Activated CD4-positive, alpha-beta T cell treated with anti-CD3 and anti-CD28 coated beads for 36 hours (primary cell): Measurements from ENCODE around the gene GAB2. TPM values are rescaled to one million over a fixed set of nuclear protein-coding genes. Genes with fewer than 3 reads are reported as not detected.
A peak's percentile ranks its signal among the peaks of the same experiment; 100 is the strongest.
"Not testable (repeated sequence)": the region's sequence is repeated elsewhere in the genome, so short reads cannot be mapped to it uniquely, and the experiment has no call there.

Experiments used
- ATAC-seq: fragments of 200-7000 bp; cut with Tn5 transposase; one replicate; pipeline ENCODE4 v1.10.0; 2021; ENCODE audit warnings: mild to moderate bottlenecking, moderate library complexity
- CTCF ChIA-PET: fragments of 350-600 bp; sonication (Branson Sonifier 250); formaldehyde crosslinking; loops from one replicate; lab custom pipeline; 2021; ENCODE audit warnings: antibody characterized with exemption; lab: Charles Lee
- POLR2A ChIA-PET: fragments of 350-600 bp; sonication (Branson Sonifier 250); formaldehyde crosslinking; loops from one replicate; lab custom pipeline; 2021; ENCODE audit warnings: antibody characterized with exemption, inconsistent platforms; lab: Charles Lee
- DNase-seq: peaks from one replicate; pipeline ENCODE4 v3.0.0-alpha.2; 2020
- H3K27ac Mint-ChIP-seq: one replicate; pipeline ENCODE4 v1.8.0; 2021; ENCODE audit warnings: mixed read lengths
- H3K27me3 Mint-ChIP-seq: one replicate; pipeline ENCODE4 v1.8.0; 2021; ENCODE audit warnings: mixed read lengths
- H3K36me3 Mint-ChIP-seq: one replicate; pipeline ENCODE4 v1.8.0; 2021; ENCODE audit warnings: low read depth, mixed read lengths
- H3K4me1 Mint-ChIP-seq: one replicate; pipeline ENCODE4 v1.8.0; 2021; ENCODE audit warnings: mixed read lengths
- H3K4me3 Mint-ChIP-seq: one replicate; pipeline ENCODE4 v1.8.0; 2021; ENCODE audit warnings: mild to moderate bottlenecking, moderate library complexity, mixed read lengths
- H3K9me3 Mint-ChIP-seq: one replicate; pipeline ENCODE4 v1.8.0; 2021; ENCODE audit warnings: low read depth, mixed read lengths
- intact Hi-C, 2 experiments: fragments of 100-400 bp; cut with DNase I in 1 of 2; cut with micrococcal nuclease in 1 of 2; formaldehyde crosslinking; loops; one replicate each; pipeline versions ENCODE4 v1.14.2 to v1.15.1; 2022 to 2024; cut with DNase I, micrococcal nuclease
- total RNA-seq, 2 experiments: library from RNA; stranded (reverse); gene quantifications; one replicate each; pipeline ENCODE4 v1.2.3, GENCODE V29; 2021

GAB2 gene
- total RNA-seq, 2 experiments from 2014 or later, result 4.3 to 4.8 TPM

DNA sequence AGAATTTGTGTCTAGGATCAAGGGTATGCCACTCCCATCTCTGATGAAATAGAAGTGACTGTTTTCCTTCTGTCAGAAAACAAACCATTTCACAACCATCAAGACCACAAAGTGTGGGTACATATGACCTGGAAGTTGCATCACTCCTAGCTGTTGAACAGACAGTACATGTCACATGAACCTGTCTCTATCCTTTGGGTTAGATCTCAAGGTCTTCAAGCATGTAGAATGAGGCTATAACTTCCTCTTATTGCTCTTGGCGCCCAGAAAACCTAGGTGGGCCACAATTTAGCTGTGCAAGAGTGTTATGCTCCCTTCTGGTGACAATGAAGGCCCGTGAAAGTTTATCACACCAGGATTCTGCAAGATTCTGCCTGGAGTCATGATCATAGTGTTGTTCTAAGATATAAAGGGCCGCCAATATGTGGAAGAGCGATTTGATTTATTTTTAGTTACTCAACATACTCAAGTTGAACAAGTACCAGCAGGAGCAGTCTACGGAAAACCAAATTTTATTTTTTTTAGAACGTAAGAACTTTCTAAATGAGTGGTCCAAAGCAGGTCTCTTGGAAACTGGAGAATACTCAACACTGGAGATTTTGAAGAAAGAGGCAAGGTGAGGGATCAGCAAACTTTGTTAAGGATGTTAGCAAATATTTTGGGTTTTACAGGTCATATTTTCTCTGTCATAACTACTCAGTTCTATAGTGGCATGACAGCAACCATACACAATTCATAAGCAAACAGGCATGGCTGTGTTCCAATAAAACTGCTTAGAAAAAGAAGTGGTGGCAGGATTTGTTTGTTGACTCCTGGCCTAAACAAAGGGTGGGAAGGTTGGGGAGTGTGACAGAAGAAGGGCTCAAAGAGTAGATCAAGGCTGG lies 127.1 kb downstream of the GAB2 start:
- H3K9me3 Mint-ChIP-seq, result peaks cover 7% of the 10 kb centered on the region
- H3K4me3 Mint-ChIP-seq, result no peak overlapping the region
- intact Hi-C loops, result loop anchor here in 1 of 2 experiments (5.0 kb wide), 2 partner anchors 103 to 272 kb away; partner anchors contain the start of genes KCTD21 and USP35
- peak overlapping the region; percentile 85 for H3K27ac Mint-ChIP-seq
- POLR2A ChIA-PET, result no interaction called here
- CTCF ChIA-PET, result interaction anchor here (0.6 kb wide), 1 partner anchor 471 kb away, joined by 3 read pairs; no protein-coding TSS in a partner anchor
- DNase-seq (peak; percentile 43), ATAC-seq (peak; percentile 54)
- peaks cover 8% of the 10 kb centered on the region for H3K36me3 Mint-ChIP-seq
- H3K4me1 Mint-ChIP-seq, result peaks cover 33% of the 10 kb centered on the region
- no peaks in the 10 kb centered on the region for H3K27me3 Mint-ChIP-seq

GRCh38 chr11:78289552-78290292 lies 127.9 kb downstream of the GAB2 start:
- intact Hi-C loops, result loop anchor here in 1 of 2 experiments (2.0 to 5.0 kb wide), 3 partner anchors 59 to 273 kb away; partner anchors contain the start of genes KCTD21 and USP35
- peaks cover 8% of the 10 kb centered on the region for H3K36me3 Mint-ChIP-seq

GRCh38 chr11:78284260-78284659 lies 133.4 kb downstream of the GAB2 start:
- peaks cover 3% of the 10 kb centered on the region for H3K36me3 Mint-ChIP-seq
- H3K4me1 Mint-ChIP-seq, result no peaks in the 10 kb centered on the region
- DNase-seq, result no peak
- CTCF ChIA-PET, result interaction anchor here (1.2 kb wide), 1 partner anchor 9 kb away, joined by 3 read pairs; no protein-coding TSS in a partner anchor
- no peaks in the 10 kb centered on the region for H3K27me3 Mint-ChIP-seq
- H3K4me3 Mint-ChIP-seq, result no peak overlapping the region
- H3K27ac Mint-ChIP-seq, result no peak overlapping the region
- H3K9me3 Mint-ChIP-seq, result peaks cover 4% of the 10 kb centered on the region
- ATAC-seq, result no peak
- POLR2A ChIA-PET, result no interaction called here
- intact Hi-C loops, result no loop called here

More at GRCh38 chr11:78289552-78290292, 127.9 kb downstream of the GAB2 start:
- Mint-ChIP-seq H3K27me3 (no peaks in the 10 kb centered on the region), H3K27ac (peak overlapping the region; percentile 85), H3K4me3 (no peak overlapping the region), H3K9me3 (peaks cover 7% of the 10 kb centered on the region), H3K4me1 (peaks cover 33% of the 10 kb centered on the region)
- ChIA-PET POLR2A (no interaction called here), CTCF (interaction anchor here (0.5 kb wide), 1 partner anchor 357 kb away, joined by 3 read pairs; no protein-coding TSS in a partner anchor)
- no peak for DNase-seq
- ATAC-seq, result no peak

GRCh38 chr11:78282821-78283220 lies 134.8 kb downstream of the GAB2 start:
- no peak overlapping the region for H3K4me3 Mint-ChIP-seq
- POLR2A ChIA-PET, result no interaction called here
- H3K27ac Mint-ChIP-seq, result no peak overlapping the region
- peaks cover under 1% of the 10 kb centered on the region for H3K4me1 Mint-ChIP-seq
- H3K36me3 Mint-ChIP-seq, result no peaks in the 10 kb centered on the region
- no peaks in the 10 kb centered on the region for H3K27me3 Mint-ChIP-seq
- intact Hi-C loops, result no loop called here
- H3K9me3 Mint-ChIP-seq, result no peaks in the 10 kb centered on the region
- CTCF ChIA-PET, result interaction anchor here (0.6 kb wide), 1 partner anchor 103 kb away, joined by 3 read pairs; no protein-coding TSS in a partner anchor
- ATAC-seq (no peak), DNase-seq (no peak)

GRCh38 chr11:78281511-78281910 lies 136.1 kb downstream of the GAB2 start:
- Mint-ChIP-seq H3K4me3 (no peak overlapping the region), H3K9me3 (no peaks in the 10 kb centered on the region), H3K36me3 (no peaks in the 10 kb centered on the region), H3K4me1 (peaks cover 2% of the 10 kb centered on the region), H3K27me3 (no peaks in the 10 kb centered on the region), H3K27ac (no peak overlapping the region)
- ChIA-PET POLR2A (no interaction called here), CTCF (no interaction called here)
- DNase-seq, result no peak
- intact Hi-C loops, result no loop called here
- ATAC-seq, result no peak

DNA sequence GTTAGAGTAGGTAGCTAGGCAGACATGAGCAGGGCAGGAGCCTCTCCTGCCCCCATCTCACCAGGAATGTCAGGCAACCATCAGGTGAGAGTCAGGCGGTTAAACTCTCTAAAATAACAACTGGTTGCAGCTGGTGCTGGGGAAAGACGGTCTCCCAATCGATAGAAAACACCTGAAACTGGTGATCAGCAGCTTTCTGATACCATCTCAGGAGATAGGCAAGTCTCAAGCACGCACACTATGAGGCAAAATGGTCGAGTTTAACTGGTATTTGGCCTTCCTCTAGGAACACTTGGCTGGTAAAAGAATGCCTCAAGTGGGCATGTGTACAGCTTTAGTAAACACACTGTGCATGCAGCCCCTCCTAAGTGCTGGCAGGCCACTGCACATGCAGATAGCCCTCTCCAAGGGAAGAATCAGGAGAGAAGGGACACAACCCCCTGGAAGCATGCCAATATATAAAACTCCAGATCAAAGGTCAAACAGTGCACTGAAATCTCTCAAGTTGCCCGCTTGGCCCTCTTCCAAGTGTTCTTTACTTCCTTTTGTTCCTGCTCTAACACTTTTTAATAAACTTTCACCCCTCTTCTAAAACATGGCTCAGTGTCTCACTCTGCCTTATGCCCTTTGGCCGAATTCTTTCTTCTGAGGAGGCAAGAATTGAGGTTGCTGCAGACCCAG lies 140.2 kb downstream of the GAB2 start:
- no peak overlapping the region for H3K27ac Mint-ChIP-seq
- H3K4me1 Mint-ChIP-seq, result peaks cover 2% of the 10 kb centered on the region
- peaks cover 2% of the 10 kb centered on the region for H3K36me3 Mint-ChIP-seq
- ChIA-PET POLR2A (no interaction called here), CTCF (interaction anchor here (0.6 to 1.5 kb wide), 2 partner anchors 9 to 14 kb away, joined by 3 read pairs; no protein-coding TSS in a partner anchor)
- no peak overlapping the region for H3K4me3 Mint-ChIP-seq
- no peaks in the 10 kb centered on the region for H3K27me3 Mint-ChIP-seq
- H3K9me3 Mint-ChIP-seq, result peaks cover 10% of the 10 kb centered on the region
- ATAC-seq (no peak), DNase-seq (no peak)
- intact Hi-C loops, result no loop called here

- Mint-ChIP-seq H3K4me1 (peaks cover 2% of the 10 kb centered on the region), H3K4me3 (no peak overlapping the region), H3K9me3 (peaks cover 17% of the 10 kb centered on the region), H3K27ac (no peak overlapping the region), H3K27me3 (no peaks in the 10 kb centered on the region), H3K36me3 (peaks cover 7% of the 10 kb centered on the region)
- CTCF ChIA-PET, result interaction anchor here (0.7 to 1.5 kb wide), 3 partner anchors 8 to 17 kb away, joined by 3 read pairs; no protein-coding TSS in a partner anchor
- POLR2A ChIA-PET, result no interaction called here
- ATAC-seq (no peak), DNase-seq (no peak)
- intact Hi-C loops, result no loop called here
These were observed 141.3 kb downstream of the GAB2 start for GRCh38 chr11:78276311-78276710.

DNA sequence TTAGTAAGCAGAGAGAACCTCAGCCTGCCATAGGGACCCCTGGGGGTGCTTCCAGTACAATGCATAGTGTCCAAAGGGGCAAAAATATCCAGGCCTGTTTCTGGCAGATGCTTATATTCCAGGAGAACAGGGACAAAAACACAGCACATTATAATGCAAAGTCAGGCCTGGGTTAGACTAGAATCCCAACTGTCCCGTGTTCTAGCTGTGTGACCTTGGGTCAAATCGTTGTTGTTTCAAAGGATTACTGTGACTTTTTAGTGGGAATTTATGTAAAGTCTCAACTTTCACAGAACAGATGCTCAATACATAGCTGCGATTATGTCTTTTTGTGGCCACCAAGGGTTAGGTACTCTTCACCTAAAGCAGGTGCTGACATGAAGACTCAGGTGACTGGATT lies 142.9 kb downstream of the GAB2 start:
- Mint-ChIP-seq H3K36me3 (peaks cover 7% of the 10 kb centered on the region), H3K4me3 (no peak overlapping the region), H3K27ac (no peak overlapping the region), H3K9me3 (peaks cover 17% of the 10 kb centered on the region), H3K4me1 (peaks cover 2% of the 10 kb centered on the region), H3K27me3 (no peaks in the 10 kb centered on the region)
- ChIA-PET CTCF (no interaction called here), POLR2A (no interaction called here)
- intact Hi-C loops, result no loop called here
- ATAC-seq, result no peak
- DNase-seq, result no peak

DNA sequence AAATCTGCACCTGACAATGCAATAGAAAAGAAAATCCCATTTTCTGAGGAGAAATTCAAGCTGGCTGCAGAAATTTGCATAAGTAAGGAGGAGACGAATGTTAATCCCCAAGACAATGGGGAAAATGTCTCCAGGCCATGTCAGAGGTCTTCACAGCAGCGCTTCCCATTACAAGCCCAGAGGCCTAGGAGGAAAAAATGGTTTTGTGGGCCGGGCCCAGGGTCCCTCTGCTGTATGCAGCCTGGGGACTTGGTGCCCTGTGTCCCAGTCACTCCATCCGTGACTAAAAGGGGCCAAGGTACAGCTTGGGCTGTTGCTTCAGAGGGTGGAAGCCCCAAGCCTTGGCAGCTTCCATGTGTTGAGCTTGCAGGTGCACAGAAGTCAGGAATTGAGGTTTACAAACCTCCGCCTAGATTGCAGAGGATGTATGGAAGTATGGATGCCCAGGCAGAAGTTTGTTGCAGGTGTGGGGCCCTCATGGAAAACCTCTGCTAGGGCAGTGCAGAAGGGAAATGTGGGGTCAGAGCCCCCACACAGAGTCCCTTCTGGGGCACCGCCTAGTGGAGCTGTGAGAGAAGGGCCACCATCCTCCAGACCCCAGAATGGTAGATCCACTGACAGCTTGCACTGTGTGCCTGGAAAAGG lies 144.9 kb downstream of the GAB2 start:
- H3K4me3 Mint-ChIP-seq, POLR2A ChIA-PET, H3K36me3 Mint-ChIP-seq, intact Hi-C loops, H3K27me3 Mint-ChIP-seq, H3K4me1 Mint-ChIP-seq, ATAC-seq, H3K27ac Mint-ChIP-seq, CTCF ChIA-PET, DNase-seq: not testable (repeated sequence)
- H3K9me3 Mint-ChIP-seq, result peaks cover 17% of the 10 kb centered on the region

- intact Hi-C loops, H3K36me3 Mint-ChIP-seq, H3K4me1 Mint-ChIP-seq, ATAC-seq, H3K27ac Mint-ChIP-seq, POLR2A ChIA-PET, H3K27me3 Mint-ChIP-seq, DNase-seq, H3K4me3 Mint-ChIP-seq: not testable (repeated sequence)
- peaks cover 17% of the 10 kb centered on the region for H3K9me3 Mint-ChIP-seq
- CTCF ChIA-PET, result interaction anchor here (1.1 kb wide), 1 partner anchor 15 kb away, joined by 4 read pairs; no protein-coding TSS in a partner anchor
These were observed 145.8 kb downstream of the GAB2 start for GRCh38 chr11:78271801-78272200.
